ENCODE data around the gene STX2. TPM values are rescaled to one million over a fixed set of nuclear protein-coding genes. Genes with fewer than 3 reads are reported as not detected.

STX2 gene
- total and polyA plus RNA-seq, 2 donors (not counting 3 experiments of a cell fraction or from before 2014, with no cell fraction given) = 26.2 to 32.6 TPM

GRCh38 chr12:130791629-130792028 lies 47.4 kb downstream of the STX2 start:
- BruUV-seq (replicated peaks) = no TSS peak
- intact Hi-C loops (cut with micrococcal nuclease) (no loop called here), dilution Hi-C loops (cut with MboI; ENCODE audit: extremely low pct_ligation_motif_present, low sequenced_read_pairs) (no loop called here)
- DNase-seq (ENCODE audit: low read depth, low spot score) (no peak), FAIRE-seq (no peak)
- no peaks in the 10 kb centered on the region for H3K4me1 ChIP-seq (ENCODE audit: control insufficient read depth, extremely low read depth, insufficient read depth, low read length)
- H2AFZ ChIP-seq (ENCODE audit: low read depth, low read length) = no peak overlapping the region
- TF ChIP-seq POLR2A (IDR thresholded peaks at IDR 0.05; ENCODE audit: low read depth, low read length) = no peak
- TF ChIP-seq GATA2 (IDR thresholded peaks at IDR 0.05; ENCODE audit: insufficient read depth, insufficient read length, low read depth, low read length) = no peak
- no peak for TF ChIP-seq POLR2AphosphoS5 (IDR thresholded peaks at IDR 0.05; ENCODE audit: insufficient read depth, low read depth, low read length)
- TF ChIP-seq JUN (IDR thresholded peaks at IDR 0.05; ENCODE audit: borderline replicate concordance, insufficient read depth, insufficient read length, low read depth) = no peak
- TF ChIP-seq CTCF (IDR thresholded peaks at IDR 0.05; ENCODE audit: extremely low read depth in 1 of 2, insufficient read depth in 1 of 2, low read depth in 1 of 2, low read length in 2 of 2) = no peak
- TF ChIP-seq MYC (IDR thresholded peaks at IDR 0.05; ENCODE audit: low read depth, low read length) = no peak
- TF ChIP-seq EZH2 (IDR thresholded peaks at IDR 0.05; ENCODE audit: borderline replicate concordance, low read depth, low read length, severe bottlenecking) = no peak
- TF ChIP-seq FOS (IDR thresholded peaks at IDR 0.05; ENCODE audit: borderline replicate concordance, insufficient read depth, low read length) = no peak
- no peak for TF ChIP-seq MAX (IDR thresholded peaks at IDR 0.05; ENCODE audit: insufficient read depth, insufficient read length)
- H3K9me3 ChIP-seq (replicated peaks; ENCODE audit: control insufficient read depth, insufficient read depth, low read length) = no peaks in the 10 kb centered on the region
- peaks cover 0 to 7% of the 10 kb centered on the region in 2 experiments for H3K36me3 ChIP-seq (ENCODE audit: control insufficient read depth in 2 of 2, extremely low read depth in 1 of 2, insufficient read depth in 2 of 2, low read length in 2 of 2)
- H4K20me1 ChIP-seq (replicated peaks; ENCODE audit: control insufficient read depth, extremely low read depth, insufficient read depth, low read length) = peaks cover 2% of the 10 kb centered on the region
- H3K9me1 ChIP-seq (replicated peaks; ENCODE audit: control insufficient read depth, extremely low read depth, insufficient read depth, low read length) = no peaks in the 10 kb centered on the region
- H3K79me2 ChIP-seq (ENCODE audit: control insufficient read depth, insufficient read depth, low read length) = no peaks in the 10 kb centered on the region
- no peak overlapping the region for H3K4me2 ChIP-seq (ENCODE audit: insufficient read depth, low read length)
- no peak overlapping the region for H3K27ac ChIP-seq (ENCODE audit: insufficient read depth, low read depth, low read length)
- no peak overlapping the region for H3K9ac ChIP-seq (replicated peaks; ENCODE audit: extremely low read depth, insufficient read depth, low read length)
- CTCF ChIA-PET = no interaction called here
- POLR2A ChIA-PET = interaction anchor here (0.6 kb wide), 1 partner anchor 1138 kb away, joined by 7 read pairs; the partner anchor contains the start of gene PUS1
- H3K27me3 ChIP-seq (ENCODE audit: control insufficient read depth in 2 of 2, insufficient read depth in 2 of 2, low read length in 2 of 2) = no peaks in the 10 kb centered on the region
- no peak overlapping the region for H3K4me3 ChIP-seq (replicated peaks in 1 of 3; ENCODE audit: insufficient read depth in 1 of 3, low read depth in 1 of 3, low read length in 3 of 3)
